Upper lobe of left lung (tissue), 4 donors: ENCODE results near the gene CHD5.

Experiments used
- EP300 ChIP-seq, 4 donors: sonication (generic); formaldehyde crosslinking; IDR thresholded peaks; one replicate each; pipeline ENCODE4 v1.5.1; 2017; ENCODE audit warnings: antibody characterized with exemption in 4 of 4, control low read depth in 2 of 4
- POLR2A ChIP-seq, 4 donors: fragments of 450-650 bp; IDR thresholded peaks; one replicate each; pipeline ENCODE4 v1.5.1; 2016 to 2017; ENCODE audit warnings: antibody characterized with exemption in 4 of 4, mild to moderate bottlenecking in 2 of 4
- POLR2AphosphoS5 ChIP-seq, 2 donors: sonication (generic); formaldehyde crosslinking; IDR thresholded peaks; one replicate each; pipeline ENCODE4 v1.5.1; 2017; ENCODE audit warnings: antibody characterized with exemption in 2 of 2
- TF ChIP-seq, protein P1 (sequence below), 6 experiments: fragments of 450-650 bp in 4 of 6; fragments of 200-600 bp in 2 of 6; sonication (generic) in 2 of 6; IDR thresholded peaks; one replicate each; pipeline ENCODE4 v1.5.1; 2016 to 2019; ENCODE audit warnings: antibody characterized with exemption in 6 of 6

GRCh38 chr1:6127587-6128163 lies 52.4 kb downstream of the CHD5 start:
- no peak for TF ChIP-seq POLR2A (IDR thresholded peaks at IDR 0.05)
- TF ChIP-seq, protein P1, sequence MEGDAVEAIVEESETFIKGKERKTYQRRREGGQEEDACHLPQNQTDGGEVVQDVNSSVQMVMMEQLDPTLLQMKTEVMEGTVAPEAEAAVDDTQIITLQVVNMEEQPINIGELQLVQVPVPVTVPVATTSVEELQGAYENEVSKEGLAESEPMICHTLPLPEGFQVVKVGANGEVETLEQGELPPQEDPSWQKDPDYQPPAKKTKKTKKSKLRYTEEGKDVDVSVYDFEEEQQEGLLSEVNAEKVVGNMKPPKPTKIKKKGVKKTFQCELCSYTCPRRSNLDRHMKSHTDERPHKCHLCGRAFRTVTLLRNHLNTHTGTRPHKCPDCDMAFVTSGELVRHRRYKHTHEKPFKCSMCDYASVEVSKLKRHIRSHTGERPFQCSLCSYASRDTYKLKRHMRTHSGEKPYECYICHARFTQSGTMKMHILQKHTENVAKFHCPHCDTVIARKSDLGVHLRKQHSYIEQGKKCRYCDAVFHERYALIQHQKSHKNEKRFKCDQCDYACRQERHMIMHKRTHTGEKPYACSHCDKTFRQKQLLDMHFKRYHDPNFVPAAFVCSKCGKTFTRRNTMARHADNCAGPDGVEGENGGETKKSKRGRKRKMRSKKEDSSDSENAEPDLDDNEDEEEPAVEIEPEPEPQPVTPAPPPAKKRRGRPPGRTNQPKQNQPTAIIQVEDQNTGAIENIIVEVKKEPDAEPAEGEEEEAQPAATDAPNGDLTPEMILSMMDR (IDR thresholded peaks at IDR 0.05) = no peak
- TF ChIP-seq POLR2AphosphoS5 (IDR thresholded peaks at IDR 0.05) = no peak
- no peak for TF ChIP-seq EP300 (IDR thresholded peaks at IDR 0.05)
